GM12872 (cell line): ENCODE data around the gene CST8.

Source experiments
- CTCF ChIP-seq: IDR thresholded peaks from 3 replicates; pipeline ENCODE4 v1.5.1; 2011; ENCODE audit warnings: low read depth, mild to moderate bottlenecking, low read length, moderate library complexity; ENCODE audit not compliant: insufficient read depth

CST8 gene

GRCh38 chr20:23490817-23491216 lies at the start of gene CST8:
Gene CST8 (plus strand): TSS chr20:23491117. CDS start chr20:23491668, 551 bp downstream.
- no peak for TF ChIP-seq CTCF

- TF ChIP-seq CTCF, result peak; percentile 95
Measured at GRCh38 chr20:23441850-23442313, 49.0 kb upstream of the CST8 start.

GRCh38 chr20:23442436-23442835 lies 48.5 kb upstream of the CST8 start:
- no peak for TF ChIP-seq CTCF

GRCh38 chr20:23444859-23445258 lies 46.1 kb upstream of the CST8 start:
- no peak for TF ChIP-seq CTCF

- no peak for TF ChIP-seq CTCF
Measured at GRCh38 chr20:23445596-23446217, 45.2 kb upstream of the CST8 start.

- peak; percentile 69 for TF ChIP-seq CTCF
Measured at GRCh38 chr20:23446505-23446904, 44.4 kb upstream of the CST8 start.

GRCh38 chr20:23448167-23448566 lies 42.8 kb upstream of the CST8 start:
- no peak for TF ChIP-seq CTCF
